NCI-H1105 treated with DMSO at 0.1 percent for 48 hours (cell line): ENCODE data around the gene TTLL12.
A peak's percentile ranks its signal among the peaks of the same experiment; 100 is the strongest.

ENCODE experiments used
- DNase-seq: peaks from one replicate; lab custom pipeline; 2025; lab: John Stamatoyannopoulos, UW

The TTLL12 gene

GRCh38 chr22:43199541-43199940 lies 12.6 kb upstream of the TTLL12 start:
- DNase-seq, result no peak

DNA sequence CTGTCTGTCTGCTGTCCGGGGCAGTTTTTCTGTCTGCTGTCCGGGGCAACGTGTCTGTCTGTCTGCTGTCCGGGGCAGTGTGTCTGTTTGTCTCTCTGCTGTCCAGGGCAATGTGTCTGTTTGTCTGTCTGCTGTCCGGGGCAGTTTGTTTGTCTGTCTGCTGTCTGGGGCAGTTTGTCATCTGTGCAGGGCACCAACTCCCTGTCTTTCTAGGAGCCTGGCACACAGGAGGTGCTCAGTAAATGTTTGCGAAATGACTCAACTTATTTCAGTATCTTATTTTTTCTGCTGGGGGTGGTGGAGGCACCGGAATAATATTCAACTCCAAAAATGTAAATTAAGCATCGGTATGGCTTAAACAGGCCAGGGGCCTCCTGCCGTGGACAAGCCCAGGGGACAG lies 12.0 kb upstream of the TTLL12 start:
- no peak for DNase-seq

GRCh38 chr22:43198126-43198525 lies 11.2 kb upstream of the TTLL12 start:
- no peak for DNase-seq

DNA sequence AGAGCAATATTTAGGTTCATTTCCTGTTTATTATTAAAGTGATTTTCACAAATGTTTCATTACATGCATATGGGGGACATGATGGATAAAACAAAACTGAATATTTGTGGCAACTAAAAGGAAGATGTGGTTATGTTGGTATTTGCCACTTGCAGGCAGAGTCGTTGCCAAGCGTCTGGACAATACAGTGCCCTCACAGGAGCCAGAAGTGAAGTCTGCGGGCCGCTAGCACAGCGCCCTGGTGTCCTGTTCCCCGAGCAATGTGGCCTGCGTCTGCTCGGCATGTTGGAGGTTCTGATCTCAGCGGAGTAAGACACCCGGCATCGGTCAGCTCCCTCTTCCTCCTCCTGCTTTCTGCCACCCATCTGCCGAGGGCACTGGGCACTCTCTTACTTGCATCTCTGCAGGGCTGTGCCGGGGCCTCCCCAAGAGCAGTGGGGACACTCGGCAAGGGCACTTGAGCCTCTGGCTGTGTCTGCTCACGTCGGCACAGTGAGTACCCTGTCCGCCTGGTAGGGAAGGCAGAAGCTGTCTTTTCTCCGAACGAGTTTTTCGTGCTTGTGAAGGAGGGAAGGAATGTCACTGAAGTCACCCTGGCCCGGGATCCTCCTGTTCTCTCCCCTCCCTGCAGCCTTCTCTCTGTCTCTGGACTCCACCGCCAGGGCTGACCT lies 10.5 kb upstream of the TTLL12 start:
- DNase-seq, result no peak

DNA sequence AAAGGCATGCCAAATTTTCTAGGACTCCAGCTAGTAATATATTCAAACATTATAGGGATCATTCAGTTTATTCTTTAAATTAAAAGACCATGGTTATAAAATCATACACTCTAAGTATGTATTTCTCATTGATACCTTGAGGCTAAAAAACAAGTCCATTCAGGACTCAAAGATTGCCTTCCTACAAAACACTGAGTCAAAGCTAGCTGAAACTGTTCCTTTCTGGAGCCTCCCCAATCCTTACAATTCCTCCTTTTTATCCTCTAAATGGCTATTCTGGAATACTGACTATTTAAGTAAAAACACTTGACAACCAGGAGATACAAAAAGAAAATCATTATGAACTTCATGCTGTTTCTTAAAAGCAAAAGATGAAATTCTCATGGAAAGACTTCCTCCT lies 4.9 kb upstream of the TTLL12 start:
- DNase-seq, result no peak

- DNase-seq, result no peak
These were observed 2.1 kb upstream of the TTLL12 start for GRCh38 chr22:43188829-43189545.

DNA sequence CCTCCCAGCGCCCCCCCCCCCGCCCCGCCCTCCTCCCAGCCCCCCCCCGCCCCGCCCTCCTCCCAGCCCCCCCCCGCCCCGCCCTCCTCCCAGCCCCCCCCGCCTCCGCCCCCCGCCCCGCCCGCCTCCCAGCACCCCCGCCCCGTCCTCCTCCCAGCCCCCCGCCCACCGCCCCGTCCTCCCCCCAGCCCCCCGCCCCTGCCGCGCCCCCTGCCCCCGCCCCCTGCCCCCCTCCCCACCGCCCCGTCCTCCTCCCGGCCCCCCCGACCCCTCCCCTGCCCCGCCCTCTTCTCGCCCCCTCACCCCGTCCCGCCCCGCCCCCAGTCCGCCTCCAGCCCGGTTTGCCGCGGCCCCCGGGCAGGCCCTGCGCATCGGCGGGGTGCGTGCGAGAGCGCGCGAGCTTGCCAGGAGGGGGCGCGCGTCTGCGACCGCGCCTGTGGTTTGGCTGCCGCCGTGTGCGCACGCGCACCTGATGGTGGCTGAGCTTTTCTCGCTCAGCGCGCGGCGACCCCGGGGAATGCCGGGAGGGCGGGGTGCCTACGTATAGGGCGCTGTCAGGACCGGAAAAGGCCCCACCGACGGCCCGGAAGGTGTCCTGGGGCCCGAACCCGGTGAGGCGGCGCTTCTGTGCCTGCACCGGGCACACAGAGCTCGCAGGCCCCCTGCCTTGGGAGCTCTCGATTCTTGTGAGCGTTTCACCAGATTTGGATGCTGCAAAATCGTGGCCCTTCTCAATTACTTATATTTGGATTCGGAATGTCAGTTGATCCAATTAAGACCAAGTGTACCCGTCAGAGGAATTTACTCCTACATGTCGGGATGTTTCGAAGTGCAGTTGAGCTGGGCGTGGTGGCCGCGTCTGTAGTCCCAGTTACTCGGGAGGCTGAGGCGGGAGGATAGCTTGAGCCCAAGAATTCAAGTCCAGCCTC lies 501 bp upstream of the TTLL12 start:
- peak; percentile 92 for DNase-seq

DNA sequence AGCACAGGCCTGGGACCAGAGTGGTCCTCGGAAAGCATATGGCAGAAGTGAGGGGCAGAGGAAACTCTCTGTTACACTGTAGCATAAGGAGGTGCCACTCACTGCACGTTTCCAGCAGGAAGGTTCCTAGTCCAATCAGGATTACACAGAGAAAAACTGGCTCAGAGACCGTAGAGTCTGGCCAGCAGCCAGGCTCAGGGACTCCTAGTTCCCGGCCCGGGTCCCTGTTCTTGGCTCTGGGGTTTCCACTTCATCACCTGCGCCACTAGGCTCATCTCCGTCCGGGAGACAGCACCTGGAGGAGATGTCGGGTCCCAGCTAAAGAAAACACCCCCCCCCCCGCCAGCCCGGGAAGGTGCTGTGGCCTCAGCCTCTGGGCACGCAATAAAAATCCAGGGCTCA lies 1.1 kb downstream of the TTLL12 start:
- peak; percentile 70 for DNase-seq

DNA sequence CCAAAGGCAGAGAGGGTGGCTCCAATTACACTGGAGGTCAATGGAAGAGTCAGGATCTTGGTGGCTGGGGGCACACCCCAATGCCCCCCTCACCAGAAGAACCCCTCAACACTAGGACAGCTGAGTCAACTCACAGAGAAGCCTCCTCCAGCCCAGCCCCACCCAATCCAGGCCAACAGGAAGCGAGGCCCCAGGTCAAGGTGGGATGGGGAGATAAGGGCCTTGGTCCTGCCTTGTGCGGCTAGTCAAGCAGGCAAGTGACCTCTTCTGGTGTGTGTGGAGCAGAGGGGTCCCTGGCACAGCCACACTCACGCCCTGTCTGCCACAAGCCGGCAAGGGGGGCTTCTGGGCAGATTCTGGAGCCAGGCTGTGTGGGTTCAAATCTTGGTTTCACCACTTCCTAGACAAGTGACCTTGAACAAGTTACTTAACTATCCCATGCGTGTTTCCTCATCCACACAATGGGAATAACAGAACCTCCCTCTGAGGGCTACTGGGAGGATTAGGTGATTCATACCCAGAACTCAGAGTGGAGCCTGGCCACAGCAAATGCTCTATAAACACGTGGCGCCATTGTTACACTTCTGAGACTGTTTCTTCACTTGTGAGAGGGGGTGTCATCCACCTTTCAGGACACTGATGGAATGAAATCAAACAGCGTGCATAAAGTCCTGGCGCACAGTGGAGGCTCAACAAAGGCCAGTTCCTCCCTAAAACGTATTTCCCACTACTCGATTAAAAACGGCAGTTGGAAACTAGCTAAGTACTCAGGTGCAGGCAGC lies 3.2 kb downstream of the TTLL12 start:
- DNase-seq, result no peak

- DNase-seq, result no peak
These were observed 4.2 kb downstream of the TTLL12 start for GRCh38 chr22:43182726-43183125.

GRCh38 chr22:43182118-43182517 lies 4.8 kb downstream of the TTLL12 start:
- no peak for DNase-seq

DNA sequence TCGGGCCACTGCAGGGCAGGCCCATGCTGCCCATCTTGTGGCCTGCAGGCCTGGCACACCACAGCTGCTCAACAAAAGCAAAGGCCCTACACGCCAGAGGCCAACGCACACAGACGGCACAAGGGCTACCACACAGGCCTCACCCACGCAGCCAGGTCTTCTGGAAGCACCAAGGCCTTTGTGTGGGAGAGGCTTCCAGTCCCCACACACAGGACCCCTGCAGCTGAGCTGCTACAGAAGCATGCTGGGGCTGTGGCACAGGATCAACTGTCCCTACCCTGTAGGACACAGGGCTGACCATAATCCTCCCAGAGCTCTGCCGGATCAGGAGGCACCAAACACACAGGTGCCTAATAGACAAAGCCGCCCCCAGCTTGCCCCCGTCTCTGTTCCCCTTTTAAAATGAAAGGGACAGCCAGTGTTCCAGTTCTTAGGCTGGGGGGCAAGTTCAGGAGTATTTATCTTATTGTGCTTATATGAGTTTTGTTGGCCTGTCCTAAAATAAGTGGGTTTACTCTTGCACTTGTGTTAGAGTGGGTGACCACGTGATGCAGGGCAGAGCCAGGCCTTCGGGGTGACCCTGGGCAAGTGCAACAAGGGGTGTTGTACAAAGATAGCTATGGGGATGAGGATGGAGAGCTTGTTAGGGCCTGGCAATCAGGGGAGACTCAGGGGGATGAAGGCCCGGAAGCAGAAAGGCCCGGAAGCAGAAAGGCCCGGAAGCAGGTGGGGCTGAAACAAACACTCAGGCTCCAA lies 5.4 kb downstream of the TTLL12 start:
- no peak for DNase-seq

DNA sequence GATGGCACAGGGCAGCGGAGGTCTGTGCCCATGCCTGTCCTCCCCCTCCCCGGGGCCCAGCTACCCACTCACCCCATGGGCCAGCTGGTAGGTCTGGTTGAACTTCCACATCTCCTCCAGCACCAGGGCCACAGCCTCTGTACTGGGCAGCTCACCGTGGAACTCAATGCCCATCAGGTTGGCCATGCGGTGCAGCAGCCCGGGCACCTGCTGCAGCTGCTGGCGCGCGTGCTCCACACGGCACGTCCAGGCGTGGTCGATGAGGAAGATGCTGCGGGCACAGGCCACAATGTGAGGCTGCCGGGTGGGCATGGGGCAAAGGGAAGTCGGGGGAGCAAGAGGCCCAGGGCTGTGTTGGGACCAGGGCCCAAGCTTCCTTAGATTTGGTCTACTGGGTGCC lies 6.3 kb downstream of the TTLL12 start:
- no peak for DNase-seq

GRCh38 chr22:43179911-43180195 lies 7.1 kb downstream of the TTLL12 start:
- DNase-seq, result no peak

DNA sequence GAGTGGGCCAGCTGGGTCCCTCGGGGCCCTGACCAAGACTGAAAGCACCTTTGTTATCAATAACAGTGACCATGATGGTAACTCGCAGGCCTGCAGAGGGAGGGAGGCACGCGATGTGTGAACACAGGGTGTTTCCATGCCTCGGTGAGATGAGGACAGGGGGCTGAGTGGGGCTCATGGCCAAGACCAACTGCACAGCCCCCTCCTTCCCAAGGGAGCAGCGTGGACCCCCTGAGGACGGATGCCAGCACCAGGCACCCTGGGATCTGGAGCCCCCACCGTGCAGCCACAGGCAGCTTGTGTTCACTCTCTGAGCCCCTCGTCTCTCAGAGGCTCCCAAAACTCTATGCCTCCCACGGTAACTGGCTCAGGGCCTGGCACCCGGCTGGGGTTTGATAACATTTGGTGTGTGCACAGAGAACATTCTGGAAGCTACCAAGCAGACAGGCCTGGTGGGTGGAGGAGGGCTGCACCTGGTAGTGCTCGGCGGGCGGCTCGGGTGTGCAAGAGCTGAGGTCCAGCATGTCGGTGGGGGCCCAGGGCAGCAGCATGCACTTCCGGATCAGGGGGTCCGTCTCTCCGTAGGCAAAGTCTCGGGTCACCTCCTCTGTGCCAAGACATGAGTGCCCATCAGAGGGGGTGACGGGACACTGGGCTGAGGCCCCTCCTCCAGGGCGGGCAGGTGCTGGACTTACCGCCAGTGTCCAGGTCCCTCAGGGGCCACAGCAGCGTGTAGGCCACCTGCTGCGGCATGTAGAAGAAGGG lies 7.6 kb downstream of the TTLL12 start:
- no peak for DNase-seq

GRCh38 chr22:43177479-43177878 lies 9.5 kb downstream of the TTLL12 start:
- no peak for DNase-seq

GRCh38 chr22:43176090-43176489 lies 10.8 kb downstream of the TTLL12 start:
- no peak for DNase-seq

GRCh38 chr22:43174941-43175531 lies 11.9 kb downstream of the TTLL12 start:
- no peak for DNase-seq

DNA sequence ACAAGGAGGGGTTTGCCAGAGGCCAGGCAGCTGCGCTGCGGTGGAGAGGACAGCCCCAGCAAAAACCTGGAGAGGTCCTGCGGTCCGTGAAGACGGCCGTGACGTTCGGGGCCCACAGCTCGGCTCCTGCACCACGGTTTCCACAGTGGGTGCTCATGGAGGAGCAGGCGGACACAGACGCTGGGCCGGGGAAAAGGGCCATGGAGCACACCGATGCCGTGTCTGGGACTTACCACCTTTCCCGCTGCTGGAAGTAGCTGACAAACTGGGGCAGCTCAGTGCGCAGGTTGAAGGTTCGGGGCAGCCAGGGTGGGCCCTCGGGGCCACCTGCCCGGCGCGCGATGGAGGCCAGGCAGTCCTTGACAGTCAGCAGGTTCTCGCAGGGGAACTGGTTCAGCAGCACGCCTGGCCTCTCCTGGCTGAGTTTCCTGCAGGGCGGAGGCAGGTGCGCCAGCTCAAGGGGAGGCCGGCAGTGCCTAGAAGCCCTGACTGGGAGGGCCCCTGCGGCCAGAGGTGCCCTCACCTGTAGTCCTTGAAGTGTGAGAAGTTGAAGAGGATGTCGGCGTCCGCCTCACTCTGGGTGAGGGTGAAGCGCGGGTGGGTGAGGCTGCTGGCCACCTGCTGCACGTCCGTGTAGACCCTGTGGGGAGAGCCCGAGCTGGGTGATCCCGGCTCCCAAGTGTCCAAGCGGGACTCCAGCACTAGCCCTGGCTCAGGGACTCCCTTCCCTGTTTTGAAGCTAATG lies 12.8 kb downstream of the TTLL12 start:
- DNase-seq, result no peak

DNA sequence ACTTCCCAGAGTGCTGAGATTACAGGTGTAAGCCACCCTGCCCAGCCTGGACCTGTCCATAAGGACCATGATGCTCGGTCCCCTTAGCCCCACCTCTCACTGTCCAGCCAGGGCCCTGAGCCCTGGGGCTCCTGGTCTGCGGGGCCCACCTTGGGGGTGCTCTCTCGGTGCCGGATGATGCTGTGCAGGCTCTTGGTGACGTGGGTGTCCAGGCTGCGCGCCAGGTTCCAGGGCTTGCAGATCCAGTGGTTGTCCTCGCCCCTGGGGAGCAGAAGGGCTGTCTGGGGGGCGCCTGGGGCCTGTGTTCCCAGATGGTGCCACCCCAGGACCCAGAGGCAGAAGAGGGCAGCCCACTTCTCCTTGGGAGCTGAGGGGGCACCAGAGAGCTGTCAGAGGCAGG lies 13.4 kb downstream of the TTLL12 start:
- no peak for DNase-seq
